ENCODE data around the gene ADH1A. TPM values are rescaled to one million over a fixed set of nuclear protein-coding genes. Genes with fewer than 3 reads are reported as not detected.
"Not testable (repeated sequence)": the region's sequence is repeated elsewhere in the genome, so short reads cannot be mapped to it uniquely, and the experiment has no call there.

Gene ADH1A
- total RNA-seq, 1 donor, result 0.27 TPM

- no peak for TF ChIP-seq CTCF (IDR thresholded peaks at IDR 0.05; ENCODE audit: insufficient read depth, low read length)
- DNase-seq (ENCODE audit: low read depth), result peak; percentile 98
- no peak overlapping the region for H3K4me3 ChIP-seq (ENCODE audit: low read depth, low read length)
Observed at GRCh38 chr4:99324979-99325378, 34.2 kb upstream of the ADH1A start.

- DNase-seq (ENCODE audit: low read depth), result peak; percentile 45
- no peak overlapping the region for H3K4me3 ChIP-seq (ENCODE audit: low read depth, low read length)
- no peak for TF ChIP-seq CTCF (IDR thresholded peaks at IDR 0.05; ENCODE audit: insufficient read depth, low read length)
Observed at GRCh38 chr4:99324361-99324760, 33.6 kb upstream of the ADH1A start.

GRCh38 chr4:99323756-99324155 is 33.0 kb upstream of the ADH1A start:
- peak; percentile 96 for DNase-seq (ENCODE audit: low read depth)
- TF ChIP-seq CTCF (IDR thresholded peaks at IDR 0.05; ENCODE audit: insufficient read depth, low read length), result no peak
- no peak overlapping the region for H3K4me3 ChIP-seq (ENCODE audit: low read depth, low read length)

GRCh38 chr4:99321241-99322191 is 30.7 kb upstream of the ADH1A start, which contains the start of gene ADH1B:
Gene ADH1B (minus strand): TSS chr4:99321401. CDS start chr4:99321331, 70 bp downstream.
- peak; percentile 79 for DNase-seq (ENCODE audit: low read depth)
- H3K4me3 ChIP-seq (ENCODE audit: low read depth, low read length), result peak within 1 kb of the TSS; percentile 66
- TF ChIP-seq CTCF (IDR thresholded peaks at IDR 0.05; ENCODE audit: insufficient read depth, low read length), result no peak

GRCh38 chr4:99317811-99318210 is 27.0 kb upstream of the ADH1A start:
- not testable (repeated sequence) for DNase-seq (ENCODE audit: low read depth)
- peak overlapping the region; percentile 14 for H3K4me3 ChIP-seq (ENCODE audit: low read depth, low read length)

GRCh38 chr4:99317354-99317753 is 26.6 kb upstream of the ADH1A start:
- no peak for TF ChIP-seq CTCF (IDR thresholded peaks at IDR 0.05; ENCODE audit: insufficient read depth, low read length)
- no peak for DNase-seq (ENCODE audit: low read depth)

GRCh38 chr4:99315839-99316238 is 25.1 kb upstream of the ADH1A start:
- no peak for DNase-seq (ENCODE audit: low read depth)
- no peak for TF ChIP-seq CTCF (IDR thresholded peaks at IDR 0.05; ENCODE audit: insufficient read depth, low read length)
- H3K4me3 ChIP-seq (ENCODE audit: low read depth, low read length), result no peak overlapping the region

More at GRCh38 chr4:99317354-99317753, 26.6 kb upstream of the ADH1A start:
- peak overlapping the region; percentile 14 for H3K4me3 ChIP-seq (ENCODE audit: low read depth, low read length)
